Fibroblast of the aortic adventitia (primary cell): ENCODE measurements around the gene FAM171A2. TPM values are rescaled to one million over a fixed set of nuclear protein-coding genes. Genes with fewer than 3 reads are reported as not detected.

Experiments used
- DNase-seq: peaks from one replicate; pipeline ENCODE4 v3.0.0-alpha.2; 2010; ENCODE audit warnings: low read depth
- H3K4me3 ChIP-seq: 2 replicates; pipeline ENCODE4 v1.5.1; 2011; ENCODE audit warnings: low read depth, mild to moderate bottlenecking, control low read depth, low read length, moderate library complexity
- total RNA-seq: library from RNA; depleted of rRNA; stranded (reverse); fragments of >200 nt; gene quantifications from 2 replicates; pipeline ENCODE4 v1.2.3, GENCODE V29; 2012; ENCODE audit warnings: low replicate concordance
- TF ChIP-seq, protein P1 (sequence below): IDR thresholded peaks from 2 replicates; pipeline ENCODE4 v1.5.1; 2011; ENCODE audit warnings: mild to moderate bottlenecking, low read length, control low read depth, inconsistent platforms; ENCODE audit not compliant: insufficient read depth

FAM171A2 gene
- total RNA-seq, 1 donor: 3.1 TPM

DNA sequence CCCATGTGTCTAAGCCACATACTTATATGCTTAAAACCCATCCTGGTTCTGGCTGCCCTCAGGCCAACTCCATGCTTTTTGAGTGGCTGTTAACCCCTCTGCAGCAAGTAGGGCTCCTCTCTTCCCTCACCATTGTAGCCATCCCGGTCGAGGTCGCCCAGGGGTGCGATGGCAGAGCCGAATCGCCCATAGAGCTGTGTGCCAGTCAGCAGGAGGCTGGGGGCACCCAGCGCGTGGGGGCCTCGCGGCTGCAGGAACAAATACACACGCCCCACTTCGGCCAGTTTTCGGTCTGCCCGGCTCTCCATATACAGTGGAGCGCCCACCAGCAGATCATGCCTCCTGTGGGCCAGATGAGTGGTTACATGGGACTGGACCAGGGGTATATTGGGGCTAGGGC is 19.7 kb upstream of the FAM171A2 start:
- no peak overlapping the region for H3K4me3 ChIP-seq
- TF ChIP-seq, protein P1, sequence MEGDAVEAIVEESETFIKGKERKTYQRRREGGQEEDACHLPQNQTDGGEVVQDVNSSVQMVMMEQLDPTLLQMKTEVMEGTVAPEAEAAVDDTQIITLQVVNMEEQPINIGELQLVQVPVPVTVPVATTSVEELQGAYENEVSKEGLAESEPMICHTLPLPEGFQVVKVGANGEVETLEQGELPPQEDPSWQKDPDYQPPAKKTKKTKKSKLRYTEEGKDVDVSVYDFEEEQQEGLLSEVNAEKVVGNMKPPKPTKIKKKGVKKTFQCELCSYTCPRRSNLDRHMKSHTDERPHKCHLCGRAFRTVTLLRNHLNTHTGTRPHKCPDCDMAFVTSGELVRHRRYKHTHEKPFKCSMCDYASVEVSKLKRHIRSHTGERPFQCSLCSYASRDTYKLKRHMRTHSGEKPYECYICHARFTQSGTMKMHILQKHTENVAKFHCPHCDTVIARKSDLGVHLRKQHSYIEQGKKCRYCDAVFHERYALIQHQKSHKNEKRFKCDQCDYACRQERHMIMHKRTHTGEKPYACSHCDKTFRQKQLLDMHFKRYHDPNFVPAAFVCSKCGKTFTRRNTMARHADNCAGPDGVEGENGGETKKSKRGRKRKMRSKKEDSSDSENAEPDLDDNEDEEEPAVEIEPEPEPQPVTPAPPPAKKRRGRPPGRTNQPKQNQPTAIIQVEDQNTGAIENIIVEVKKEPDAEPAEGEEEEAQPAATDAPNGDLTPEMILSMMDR: no peak
- DNase-seq: no peak

DNA sequence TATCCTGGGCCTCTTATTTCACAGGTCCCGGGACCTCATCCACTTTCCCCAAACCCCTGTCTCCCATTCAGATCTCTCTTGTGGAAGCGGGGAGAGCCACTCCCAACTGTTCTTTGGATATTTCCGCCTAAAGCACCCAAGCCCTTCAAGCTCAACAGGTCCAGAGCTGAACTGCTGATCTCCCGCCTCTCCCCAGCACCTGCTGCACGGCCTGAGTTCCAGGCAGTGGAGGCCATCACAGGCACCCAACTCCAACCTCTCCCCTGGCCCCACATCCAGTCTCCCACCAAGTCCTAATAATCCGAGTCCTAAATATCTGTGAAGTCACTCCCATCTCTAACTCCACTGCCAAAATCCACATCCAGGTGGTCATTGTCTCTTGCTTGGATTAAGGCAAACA is 19.3 kb upstream of the FAM171A2 start:
- TF ChIP-seq, protein P1: no peak
- no peak for DNase-seq
- no peak overlapping the region for H3K4me3 ChIP-seq

DNA sequence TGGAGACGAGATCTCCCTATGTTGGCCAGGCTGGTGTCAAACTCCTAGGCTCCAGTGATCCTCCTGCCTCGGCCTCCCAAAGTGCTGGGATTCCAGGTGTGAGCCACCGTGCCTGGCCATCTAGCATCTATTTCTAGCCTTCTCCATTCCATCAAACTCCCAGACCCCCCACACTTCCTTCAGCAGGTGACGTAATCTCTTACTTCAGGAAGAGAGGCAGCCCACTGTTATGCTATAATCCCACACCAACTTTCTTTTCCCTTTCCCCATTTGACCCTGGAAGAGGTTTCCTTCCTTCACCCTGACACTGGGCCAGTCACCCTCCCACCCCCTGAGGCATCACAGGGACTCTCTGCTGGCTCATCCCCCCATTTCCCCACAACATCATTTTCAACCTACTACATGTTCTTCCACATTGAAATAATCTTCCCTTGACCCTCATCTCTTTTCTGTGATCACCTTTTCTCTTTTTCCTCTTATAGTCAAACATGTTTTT is 18.2 kb upstream of the FAM171A2 start:
- TF ChIP-seq, protein P1: no peak
- no peak for DNase-seq
- no peak overlapping the region for H3K4me3 ChIP-seq

DNA sequence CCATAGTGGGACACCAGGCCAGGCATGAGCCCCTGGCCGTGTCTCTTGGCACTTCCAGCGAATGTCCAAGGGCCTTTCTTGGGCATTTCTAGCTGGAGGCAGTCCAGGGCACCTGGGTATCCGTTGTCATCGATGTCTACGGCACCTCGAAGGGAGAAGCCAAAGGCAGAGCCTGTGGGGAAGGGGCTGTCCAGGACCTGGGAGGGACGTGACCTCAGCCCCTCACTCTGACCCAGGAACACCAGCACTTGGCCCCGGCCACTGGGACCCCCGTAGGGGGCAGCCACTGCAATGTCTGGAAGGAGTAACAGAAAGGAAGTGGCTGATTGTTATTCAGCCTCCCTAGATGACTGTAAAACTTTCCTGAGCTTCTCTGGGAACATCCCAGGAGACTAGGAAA is 17.1 kb upstream of the FAM171A2 start:
- no peak for DNase-seq
- no peak overlapping the region for H3K4me3 ChIP-seq
- TF ChIP-seq, protein P1: no peak

DNA sequence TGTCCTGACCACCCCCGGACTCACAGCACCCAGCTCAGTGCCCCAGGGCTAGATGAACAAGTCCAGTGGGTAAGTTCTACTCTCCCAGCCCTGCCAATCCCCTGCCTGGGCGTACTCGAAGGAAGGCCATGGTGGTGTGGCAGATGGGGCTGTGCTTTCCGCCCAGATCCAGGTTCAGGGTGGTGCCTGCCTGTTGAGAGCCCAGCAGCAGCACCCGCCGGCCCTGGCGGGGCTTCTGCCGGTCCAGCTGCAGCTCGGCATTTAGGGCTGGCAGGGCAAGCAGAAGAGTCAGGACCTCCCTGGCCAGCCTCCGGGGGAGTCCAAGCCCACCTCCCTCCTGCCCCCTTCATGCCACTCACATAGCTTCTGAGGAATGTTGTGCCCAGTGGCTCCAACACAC is 16.2 kb upstream of the FAM171A2 start:
- TF ChIP-seq, protein P1: no peak
- H3K4me3 ChIP-seq: no peak overlapping the region
- DNase-seq: no peak

DNA sequence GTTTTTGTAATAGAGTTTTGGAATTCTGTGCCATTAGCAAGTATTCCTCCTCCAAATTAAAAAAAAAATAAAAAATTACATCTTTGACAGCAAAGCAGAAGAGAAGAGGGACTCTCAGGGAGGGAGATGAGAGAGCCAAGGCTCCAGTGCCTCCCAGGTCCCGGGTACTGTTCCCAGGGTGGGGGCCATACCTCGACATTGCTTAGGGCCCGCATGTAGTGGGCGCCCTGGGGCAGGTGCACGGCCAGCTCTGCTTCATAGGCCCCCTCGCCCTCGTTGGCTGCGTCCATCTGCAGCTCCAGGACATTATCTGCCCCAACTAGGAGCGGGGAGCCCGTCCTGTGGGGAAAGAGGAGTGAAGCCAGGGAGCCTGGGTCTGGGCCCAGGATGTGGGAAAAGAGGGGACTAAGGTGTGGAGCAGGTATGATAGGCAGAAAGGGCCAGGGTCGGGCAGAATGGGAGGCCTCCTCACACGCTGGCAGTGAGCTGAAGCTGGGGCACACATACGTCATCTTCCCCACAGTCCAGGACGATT is 14.6 kb upstream of the FAM171A2 start:
- DNase-seq: no peak
- TF ChIP-seq, protein P1: no peak
- no peak overlapping the region for H3K4me3 ChIP-seq

DNA sequence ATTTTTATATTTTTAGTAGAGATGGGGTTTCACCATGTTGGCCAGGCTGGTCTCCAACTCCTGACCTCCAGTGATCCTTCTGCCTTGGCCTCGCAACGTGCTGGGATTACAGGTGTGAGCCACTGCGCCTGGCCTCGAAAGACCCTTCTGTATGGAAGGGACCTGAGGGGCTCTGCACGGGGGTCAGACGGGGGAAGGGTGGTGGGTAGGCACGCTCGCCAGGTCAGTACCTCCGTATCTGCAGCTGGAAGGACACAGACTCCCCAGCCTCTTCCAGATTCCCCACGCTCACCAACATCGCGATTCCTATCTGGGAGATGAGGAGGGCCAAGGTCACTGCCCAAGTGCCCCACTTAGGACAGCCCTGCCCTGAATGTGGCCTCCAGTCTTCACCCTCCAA is 13.1 kb upstream of the FAM171A2 start:
- H3K4me3 ChIP-seq: no peak overlapping the region
- DNase-seq: no peak
- TF ChIP-seq, protein P1: no peak
